ENCODE data around the gene FKBP4.

FKBP4 gene

DNA sequence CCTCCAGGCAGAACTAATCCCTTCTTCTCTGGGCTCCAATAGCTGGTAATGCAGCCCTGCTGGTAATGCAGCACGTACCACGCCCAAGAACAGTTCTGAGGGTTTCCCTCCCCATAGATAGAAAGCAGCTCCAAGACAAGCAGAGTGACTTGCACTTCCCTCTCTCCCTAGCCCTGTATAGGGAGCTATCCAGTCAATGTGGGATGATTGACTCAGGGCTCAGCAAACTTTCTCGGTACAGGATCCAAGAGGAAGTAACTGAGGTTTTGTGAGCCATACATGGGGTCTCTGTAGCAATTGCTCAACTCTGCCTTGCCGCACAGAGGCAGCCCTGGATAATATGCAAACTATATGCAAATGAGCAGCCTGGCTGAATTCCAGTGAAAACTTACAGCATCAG, 15.5 kb upstream of the FKBP4 start:
- no peak for DNase-seq (ENCODE audit: low read depth, low spot score)

DNA sequence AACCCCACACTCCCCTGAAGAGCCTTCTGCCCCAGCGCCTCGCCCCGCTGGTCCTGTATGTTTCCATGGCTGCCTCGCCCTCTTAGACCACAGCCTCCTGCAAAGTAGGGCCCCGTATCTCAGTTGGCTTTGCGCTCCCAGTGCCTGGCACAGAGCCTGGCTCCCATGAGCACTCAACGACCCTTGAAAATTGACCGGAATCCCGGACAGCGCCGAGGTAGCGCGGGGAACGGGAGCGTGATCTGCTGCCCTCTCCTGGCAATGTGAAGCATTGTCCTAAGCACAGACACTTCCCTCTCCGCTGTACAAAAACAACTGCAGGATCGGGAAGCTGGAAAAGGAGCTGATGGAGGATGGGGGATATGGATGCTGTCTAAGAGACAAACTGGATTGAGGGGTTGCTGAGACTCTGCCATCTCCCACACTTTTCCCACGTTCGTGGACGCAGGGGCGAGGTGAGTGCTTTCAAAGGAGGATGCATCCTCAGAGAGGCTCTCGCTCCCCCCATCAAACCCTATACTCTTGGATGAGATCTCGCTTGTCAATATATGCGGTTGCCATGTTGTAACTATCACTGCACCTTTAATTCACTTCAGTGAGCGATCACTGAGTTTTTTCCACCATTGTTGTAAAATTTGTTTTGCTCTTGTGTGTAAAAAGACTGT, 10.7 kb upstream of the FKBP4 start:
- DNase-seq (ENCODE audit: low read depth, low spot score): no peak

DNA sequence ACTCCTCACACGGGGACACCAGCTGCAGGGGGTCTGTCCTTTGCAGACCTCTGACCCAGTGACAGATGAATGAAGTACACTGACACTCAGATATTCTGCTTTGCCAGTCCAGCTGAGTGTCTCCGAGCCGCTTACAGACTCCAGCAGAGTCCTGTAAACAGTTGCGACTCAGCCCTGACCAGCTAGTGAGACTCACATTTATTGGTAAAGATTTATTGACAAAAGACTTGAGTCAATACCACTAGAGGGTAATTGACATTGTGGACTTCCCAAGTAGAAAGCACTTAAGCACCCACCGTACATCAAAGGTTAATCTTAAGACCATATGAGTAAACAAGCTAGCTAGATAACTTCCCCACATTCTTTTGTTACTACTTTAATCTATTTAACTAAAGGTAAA, 9.8 kb upstream of the FKBP4 start:
- no peak for DNase-seq (ENCODE audit: low read depth, low spot score)

DNA sequence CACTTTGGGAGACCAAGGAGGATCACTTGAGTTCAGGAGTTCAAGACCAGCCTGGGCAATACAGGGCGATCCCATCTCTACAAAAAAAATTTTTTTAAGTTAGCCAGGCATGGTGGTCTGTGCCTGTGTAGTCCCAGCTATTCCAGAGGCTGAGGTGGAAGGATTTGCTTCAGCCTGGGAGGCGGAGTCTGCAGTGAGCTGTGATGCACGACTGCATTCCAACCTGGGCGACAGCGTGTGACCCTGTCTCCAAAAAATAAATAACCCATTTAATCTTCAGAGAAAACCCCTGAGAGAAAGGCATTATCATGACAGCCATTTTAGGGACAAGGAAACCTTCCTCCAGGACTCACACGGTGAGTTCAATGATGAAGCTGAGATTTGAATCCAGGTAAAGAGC, 3.7 kb upstream of the FKBP4 start:
- DNase-seq (ENCODE audit: low read depth, low spot score): no peak

DNA sequence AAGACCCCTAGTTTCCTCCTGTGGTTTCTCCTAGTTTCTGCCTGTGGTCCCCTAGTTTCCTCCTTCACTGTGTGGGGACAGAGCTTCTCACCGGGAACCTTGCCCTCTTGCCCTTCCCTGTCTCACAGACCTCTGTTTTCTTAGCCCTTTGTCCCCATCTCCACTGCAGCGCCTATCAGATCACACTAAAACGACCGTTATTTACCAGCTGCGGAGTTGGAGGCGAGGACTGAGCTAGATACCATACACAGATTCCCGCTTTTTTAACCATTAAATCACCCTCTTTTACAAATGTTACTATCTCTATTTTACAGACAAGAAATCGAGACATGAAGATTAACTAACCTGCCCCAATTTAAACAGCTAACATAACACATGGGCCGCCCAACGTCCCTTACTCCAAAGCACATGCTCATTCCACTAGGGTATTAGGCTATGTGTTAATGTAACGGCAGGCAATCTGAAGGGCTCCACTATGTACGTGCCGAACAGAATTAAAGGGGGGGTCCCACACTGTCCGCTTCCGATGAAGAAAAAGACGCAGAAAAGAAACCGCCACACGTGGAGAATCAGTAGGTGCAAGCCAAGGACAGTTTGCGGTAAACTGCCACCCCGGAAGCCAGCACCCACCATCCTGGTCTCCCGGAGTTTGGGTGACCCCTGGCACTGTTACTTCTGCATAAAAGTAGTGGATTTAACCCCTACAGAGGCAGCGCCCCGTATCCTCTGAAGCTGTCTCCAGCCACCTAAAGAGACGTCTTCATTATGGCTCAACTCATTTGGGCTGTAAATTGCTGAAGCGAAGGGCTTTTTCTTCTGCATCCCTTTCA, 1.9 kb upstream of the FKBP4 start:
- DNase-seq (ENCODE audit: low read depth, low spot score): no peak

DNA sequence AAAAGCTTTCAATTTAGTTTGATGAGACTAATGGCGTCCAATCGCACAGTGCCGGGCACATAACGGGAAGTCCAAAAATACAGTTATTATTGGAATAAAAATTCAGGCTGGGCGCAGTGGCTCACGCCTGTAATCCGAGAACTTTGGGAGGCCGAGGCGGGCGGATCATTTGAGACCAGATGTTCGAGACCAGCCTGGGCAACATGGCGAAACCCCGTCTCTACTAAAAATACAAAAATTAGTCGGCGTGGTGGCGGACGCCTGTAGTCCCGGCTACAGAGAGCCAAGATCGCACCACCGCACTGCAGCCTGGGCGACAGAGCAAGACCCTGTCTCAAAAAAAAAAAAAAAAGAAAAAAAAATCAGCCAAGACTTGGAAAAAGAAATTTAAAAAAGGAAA, 1.2 kb upstream of the FKBP4 start:
- DNase-seq (ENCODE audit: low read depth, low spot score): no peak

DNA sequence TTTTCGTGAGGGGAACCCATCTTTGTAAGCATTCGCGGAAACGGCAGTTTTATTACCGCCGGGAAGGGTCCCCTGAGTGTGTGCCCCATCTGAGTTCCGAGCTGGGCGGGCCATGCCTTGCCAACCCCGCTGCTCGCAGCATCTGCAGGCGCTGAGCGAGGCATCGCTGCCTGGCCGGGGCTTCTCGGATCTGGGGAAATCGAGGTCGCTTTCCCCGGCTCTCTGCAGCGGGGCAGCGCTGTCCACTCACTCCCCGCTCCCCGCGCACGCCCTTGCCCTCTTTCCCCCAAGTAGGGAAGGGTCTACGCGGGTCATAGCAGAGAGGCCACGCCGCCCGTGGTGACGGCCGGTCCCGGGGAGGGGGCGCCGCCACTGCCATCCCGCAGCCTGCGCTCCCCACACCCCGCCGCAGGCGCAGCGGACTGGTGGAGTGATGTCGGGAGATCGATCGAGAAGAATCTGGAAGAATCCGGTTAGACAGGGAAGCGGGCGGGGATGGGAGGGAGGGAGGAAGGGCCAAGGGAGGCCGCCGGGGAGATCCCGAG, 507 bp upstream of the FKBP4 start:
- DNase-seq (ENCODE audit: low read depth, low spot score): no peak

DNA sequence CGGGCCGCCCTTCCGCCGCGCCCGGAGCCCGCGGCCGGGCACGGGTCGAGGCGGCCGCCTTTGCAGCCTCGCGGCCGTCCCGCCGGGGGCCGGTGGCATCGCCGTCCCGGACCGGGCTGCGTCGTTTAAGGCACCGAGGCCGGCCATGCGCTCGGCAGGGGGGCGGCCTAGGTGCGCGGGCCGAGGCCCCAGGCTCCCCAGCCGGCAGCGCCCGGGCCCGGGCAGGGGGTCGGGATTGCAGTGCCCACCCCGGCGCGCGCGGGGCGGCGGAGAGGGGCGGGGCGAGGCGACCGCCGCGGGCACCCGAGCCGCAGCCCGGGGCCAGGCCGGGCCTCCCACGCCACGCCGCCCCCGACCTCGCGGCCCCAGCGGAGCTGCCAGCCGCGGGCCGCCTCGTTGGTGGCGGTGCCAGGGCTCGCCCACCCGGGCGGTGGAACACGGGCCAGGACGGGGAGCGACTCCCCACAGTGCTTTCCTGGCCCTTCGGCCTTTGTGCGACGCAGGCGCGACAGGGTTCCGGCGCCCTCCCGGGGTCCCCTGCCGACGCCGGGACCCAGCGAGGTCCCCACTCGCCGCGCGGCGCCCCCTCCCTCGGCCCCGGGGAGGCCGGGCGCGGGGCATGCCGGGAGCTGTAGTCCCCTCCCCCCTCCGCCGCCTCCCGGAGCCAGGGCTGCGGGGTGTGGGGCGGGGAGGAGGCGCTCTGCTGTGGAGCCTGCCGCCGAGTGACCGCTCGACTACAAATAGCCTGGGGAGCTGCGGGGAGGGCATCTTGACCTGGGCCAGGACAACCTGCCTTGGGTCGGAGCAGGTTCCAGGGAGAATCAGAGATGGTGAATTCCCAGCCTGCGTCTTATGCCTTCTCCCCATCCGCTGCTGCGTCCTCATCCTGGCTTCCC, 769 bp downstream of the FKBP4 start:
- DNase-seq (ENCODE audit: low read depth, low spot score): no peak

DNA sequence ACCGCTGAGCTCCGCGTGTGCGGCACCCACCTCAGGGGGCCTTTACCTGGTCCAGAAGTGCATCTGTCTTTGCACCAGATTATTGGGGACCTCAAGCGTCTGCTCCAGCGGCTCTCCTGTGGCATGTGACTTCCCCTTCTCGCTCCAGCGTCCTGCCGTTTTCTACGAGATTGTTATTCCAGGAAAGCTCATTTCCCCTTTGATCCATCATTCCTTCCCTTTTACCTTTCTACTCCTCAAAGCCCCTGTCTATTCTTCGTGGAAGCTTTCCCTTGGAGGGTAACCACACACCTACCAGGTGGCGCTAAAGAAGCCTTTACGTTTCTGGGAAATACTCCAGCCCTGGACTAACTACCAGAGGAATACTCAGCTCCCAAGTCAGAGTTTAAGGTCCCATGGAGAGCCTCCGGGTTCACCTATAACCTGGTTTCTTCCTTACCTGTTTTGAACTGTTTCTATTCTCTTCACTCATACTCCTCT, 1.5 kb downstream of the FKBP4 start:
- DNase-seq (ENCODE audit: low read depth, low spot score): no peak

DNA sequence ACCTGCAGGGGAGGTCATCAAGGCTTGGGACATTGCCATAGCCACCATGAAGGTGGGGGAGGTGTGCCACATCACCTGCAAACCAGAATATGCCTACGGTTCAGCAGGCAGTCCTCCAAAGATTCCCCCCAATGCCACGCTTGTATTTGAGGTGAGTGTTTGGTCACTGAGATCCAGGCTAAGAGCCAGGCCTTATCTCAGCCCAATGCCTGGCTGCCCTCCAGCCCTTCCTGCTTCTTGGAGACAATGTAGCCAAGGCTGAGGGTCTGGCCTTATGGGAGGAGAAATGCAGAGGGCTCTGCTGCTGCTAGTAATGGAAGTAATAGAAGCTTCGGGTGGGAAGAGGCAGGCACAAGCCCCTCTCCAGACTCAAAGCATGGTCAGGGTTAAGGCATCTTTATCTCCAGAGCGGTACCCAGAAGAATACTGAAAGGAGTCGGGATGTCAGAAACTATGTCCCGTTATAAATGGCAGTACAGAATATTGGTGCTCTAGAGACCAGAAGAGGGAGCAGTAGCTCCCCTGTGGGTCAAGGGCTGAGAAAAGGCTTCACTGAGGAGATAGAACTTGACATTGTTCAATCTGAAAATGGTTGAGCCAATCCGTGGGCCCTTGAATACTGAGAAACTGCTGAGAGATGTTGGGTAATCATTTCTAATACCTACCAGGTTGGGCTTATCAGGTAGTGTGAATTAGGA, 3.1 kb downstream of the FKBP4 start:
- DNase-seq (ENCODE audit: low read depth, low spot score): no peak

DNA sequence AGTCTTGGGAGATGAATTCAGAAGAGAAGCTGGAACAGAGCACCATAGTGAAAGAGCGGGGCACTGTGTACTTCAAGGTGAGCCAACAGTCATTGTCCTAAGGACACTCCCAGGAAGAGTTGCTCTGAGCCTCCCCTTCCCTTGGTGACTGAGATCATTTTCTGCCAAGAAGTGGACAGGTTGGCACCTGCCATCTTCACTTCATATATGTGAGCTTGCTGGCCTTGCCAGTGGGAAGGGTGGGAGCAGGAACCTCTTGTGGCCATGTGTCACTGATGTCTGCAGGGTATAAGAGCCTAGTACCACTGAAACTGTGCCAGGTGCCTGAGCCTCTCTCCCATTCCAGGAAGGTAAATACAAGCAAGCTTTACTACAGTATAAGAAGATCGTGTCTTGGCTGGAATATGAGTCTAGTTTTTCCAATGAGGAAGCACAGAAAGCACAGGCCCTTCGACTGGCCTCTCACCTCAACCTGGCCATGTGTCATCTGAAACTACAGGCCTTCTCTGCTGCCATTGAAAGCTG, 5.3 kb downstream of the FKBP4 start:
- no peak for DNase-seq (ENCODE audit: low read depth, low spot score)

DNA sequence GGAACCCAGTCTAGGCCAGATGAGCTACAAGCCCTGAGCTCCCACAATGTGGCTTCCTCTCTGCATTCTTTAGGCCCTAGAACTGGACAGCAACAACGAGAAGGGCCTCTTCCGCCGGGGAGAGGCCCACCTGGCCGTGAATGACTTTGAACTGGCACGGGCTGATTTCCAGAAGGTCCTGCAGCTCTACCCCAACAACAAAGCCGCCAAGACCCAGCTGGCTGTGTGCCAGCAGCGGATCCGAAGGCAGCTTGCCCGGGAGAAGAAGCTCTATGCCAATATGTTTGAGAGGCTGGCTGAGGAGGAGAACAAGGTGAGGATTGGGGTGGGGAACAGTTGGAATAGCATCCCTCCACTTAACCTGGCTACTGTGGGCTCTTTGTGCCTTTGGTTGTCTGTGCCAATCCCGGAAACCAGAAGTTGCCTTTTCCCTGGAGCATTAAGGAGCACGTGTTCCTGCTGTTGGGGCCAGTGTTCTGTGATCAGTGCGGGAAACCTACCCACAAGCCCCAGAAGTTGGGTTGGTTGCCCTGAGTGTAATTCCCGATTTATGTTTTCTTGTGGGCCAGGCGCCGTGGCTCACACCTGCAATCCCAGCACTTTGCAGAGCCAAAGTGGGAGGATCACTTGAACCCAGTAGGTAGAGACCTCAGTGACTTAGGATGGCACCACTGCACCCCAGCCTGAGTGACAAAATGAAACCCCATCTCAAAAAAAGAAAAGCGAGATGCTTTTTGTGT, 6.4 kb downstream of the FKBP4 start:
- no peak for DNase-seq (ENCODE audit: low read depth, low spot score)

DNA sequence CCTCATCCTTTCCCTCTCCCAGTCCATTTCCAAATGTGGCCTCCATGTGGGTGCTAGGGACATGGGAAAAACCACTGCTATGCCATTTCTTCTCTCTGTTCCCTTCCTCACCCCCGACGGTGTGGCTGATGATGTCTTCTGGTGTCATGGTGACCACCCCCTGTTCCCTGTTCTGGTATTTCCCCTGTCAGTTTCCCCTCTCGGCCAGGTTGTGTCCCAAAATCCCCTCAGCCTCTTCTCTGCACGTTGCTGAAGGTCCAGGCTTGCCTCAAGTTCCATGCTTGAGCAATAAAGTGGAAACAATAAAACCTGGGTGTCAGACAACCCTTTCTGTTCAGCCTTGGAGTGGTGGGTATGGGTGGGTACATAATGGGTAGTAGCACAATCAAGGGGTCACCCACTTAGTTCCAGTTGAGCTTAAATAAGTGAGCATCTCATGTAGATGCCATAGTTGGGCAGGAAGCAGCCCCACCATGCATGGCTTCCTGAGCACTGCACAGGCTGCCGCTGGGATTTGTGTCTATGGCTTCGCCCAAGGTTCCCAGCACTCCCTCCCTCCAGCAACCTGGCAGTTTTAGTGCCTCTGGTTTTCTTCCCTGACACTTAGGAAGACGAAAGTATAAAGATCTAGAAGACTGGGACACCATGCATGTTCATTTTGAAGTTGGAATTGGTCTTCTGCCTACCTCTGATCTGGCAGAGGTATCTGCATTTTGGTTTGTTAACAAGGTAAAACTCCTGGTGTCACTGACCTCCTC, 9.0 kb downstream of the FKBP4 start:
- no peak for DNase-seq (ENCODE audit: low read depth, low spot score)

DNA sequence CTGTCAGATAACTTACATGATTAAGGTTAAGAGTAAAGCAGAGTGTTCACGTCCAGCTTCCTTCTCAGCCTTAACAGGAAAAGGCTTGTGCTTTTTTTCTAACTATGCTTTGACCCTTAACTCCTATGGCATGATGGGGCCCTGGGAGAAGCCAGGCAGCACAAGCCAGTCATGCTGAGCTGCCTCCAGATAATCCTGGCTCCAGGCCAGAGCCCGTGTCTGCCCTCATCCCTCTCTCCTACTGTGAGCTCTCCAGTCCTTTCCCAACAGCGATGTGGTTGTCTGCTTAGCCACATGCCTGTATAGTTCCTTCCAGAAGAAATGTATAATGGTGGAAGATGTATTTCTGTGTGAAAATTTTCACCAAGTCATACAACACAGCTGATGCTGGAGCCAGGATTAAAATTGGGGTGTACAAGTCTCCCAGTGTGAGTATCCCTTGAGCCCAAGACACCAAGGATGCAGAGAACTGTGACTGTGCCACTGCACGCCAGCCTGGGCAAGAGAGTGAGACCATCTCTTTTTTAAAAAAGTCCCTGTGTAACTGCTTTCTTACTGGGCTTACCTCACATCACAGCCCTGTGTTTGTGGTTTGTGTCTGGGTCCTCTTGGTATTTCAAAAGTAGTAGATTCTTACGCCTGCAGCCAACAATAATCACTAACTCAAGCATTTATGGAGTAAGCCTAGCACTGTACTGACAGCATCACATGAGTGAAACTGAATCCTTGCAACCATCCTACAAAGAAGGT, 9.8 kb downstream of the FKBP4 start:
- peak; percentile 80 for DNase-seq (ENCODE audit: low read depth, low spot score)

DNA sequence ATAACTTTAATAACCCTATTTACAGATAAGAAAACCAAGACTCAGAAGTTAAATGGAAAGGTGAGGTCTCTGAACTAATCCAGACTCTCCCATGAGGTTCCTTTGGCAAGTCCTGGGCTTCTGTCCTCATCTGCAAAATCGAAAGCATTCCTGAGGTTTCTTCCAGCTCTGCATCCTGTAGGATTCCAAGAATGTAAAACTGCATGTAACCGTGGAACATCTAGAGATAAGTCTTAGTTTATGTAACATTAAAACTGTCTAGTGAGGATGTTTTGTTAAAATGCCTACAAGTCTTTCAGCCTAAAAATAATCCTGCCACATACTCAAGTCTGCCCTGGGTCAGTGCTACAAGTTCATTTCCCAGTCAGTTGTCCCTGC, 10.4 kb downstream of the FKBP4 start:
- DNase-seq (ENCODE audit: low read depth, low spot score): no peak

DNA sequence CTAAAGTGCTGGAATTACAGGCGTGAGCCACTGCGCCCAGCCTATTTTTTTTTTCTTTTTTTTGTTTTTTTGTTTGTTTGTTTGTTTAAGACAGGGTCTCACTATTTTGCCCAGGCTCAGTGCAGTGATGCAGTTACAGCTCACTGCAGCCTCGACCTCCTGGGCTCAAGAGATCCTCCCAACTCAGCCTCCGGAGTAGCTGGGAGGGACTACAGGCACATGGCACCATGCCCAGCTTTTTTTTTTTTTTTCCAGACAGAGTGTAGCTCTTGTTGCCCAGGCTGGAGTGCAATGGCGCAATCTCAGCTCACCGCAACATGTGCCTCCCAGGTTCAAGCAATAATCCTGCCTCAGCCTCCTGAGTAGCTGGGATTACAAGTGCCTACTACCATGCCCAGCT, 11.9 kb downstream of the FKBP4 start:
- DNase-seq (ENCODE audit: low read depth, low spot score): no peak

DNA sequence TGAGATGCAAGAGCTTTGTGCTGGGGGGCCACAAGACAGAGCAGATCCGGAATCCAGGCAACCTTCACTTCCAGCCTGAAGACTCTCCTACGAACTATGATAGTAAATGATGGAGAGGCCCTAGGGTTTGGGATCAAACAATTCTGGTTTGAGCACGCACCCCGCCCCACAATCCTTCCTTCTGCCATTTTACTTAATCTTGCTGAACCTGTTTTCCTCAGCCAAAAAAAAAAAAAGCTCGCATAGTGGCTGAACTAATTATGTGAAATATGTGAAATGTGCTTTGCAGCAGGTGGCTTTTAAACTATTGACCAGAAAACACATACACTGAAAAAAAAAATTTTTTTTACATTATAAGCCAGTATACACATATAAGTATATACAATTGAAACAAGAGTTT, 17.0 kb downstream of the FKBP4 start:
- no peak for DNase-seq (ENCODE audit: low read depth, low spot score)

DNA sequence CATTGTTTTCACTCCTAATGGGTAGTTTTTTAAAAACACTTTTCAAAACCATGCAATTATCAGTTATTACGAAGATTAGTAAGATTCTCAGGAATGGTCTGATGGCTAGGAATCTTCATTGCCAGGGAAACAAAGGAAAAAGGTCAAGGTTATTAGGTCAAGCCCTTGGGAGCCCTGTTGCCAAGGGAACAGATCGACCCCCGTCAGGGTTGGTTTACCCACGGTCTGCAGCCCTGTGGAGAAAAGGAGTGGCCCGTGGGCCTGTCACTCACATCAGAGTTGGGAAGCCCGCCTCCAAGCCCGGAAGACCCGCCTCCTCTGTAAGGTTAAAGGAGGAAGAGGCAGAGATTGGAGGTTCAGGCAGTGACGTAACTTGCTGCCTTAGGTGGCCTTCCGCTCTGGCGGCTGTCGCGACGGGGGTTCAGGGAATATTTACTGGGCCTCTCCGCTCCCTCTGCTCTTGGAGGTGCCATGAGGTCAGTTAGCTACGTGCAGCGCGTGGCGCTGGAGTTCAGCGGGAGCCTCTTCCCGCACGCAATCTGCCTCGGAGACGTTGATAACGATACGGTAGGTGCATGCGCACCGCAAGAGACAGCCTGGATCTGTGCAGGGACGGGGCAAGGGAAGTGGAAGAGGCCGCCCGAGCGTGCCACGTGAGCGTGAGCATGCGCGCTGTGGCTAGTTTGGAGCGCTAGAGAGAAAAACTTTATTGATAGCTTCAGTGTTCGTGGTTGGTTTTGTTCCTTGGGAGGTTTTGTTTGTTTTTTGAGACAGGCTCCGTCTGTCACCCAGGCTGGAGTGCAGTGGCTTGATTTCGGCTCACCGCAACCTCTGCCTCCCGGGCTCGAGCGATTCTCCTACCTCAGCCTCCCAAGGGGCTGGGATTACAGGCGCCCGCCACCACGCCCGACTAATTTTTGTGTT, 17.8 kb downstream of the FKBP4 start, which contains the start of gene ITFG2:
TSS of gene ITFG2 (plus strand) at position 379 of the 924 bp plus-strand sequence. CDS start at position 472, 93 bp downstream.
- peak; percentile 94 for DNase-seq (ENCODE audit: low read depth, low spot score)
